GM18861 (cell line): ENCODE measurements around the gene CAPN11.

Experiments
- ATAC-seq: cut with Tn5 transposase; IDR thresholded peaks from one replicate; pipeline ENCODE4 v1.9.1; 2021; ENCODE audit not compliant: unreplicated experiment

CAPN11 gene

DNA sequence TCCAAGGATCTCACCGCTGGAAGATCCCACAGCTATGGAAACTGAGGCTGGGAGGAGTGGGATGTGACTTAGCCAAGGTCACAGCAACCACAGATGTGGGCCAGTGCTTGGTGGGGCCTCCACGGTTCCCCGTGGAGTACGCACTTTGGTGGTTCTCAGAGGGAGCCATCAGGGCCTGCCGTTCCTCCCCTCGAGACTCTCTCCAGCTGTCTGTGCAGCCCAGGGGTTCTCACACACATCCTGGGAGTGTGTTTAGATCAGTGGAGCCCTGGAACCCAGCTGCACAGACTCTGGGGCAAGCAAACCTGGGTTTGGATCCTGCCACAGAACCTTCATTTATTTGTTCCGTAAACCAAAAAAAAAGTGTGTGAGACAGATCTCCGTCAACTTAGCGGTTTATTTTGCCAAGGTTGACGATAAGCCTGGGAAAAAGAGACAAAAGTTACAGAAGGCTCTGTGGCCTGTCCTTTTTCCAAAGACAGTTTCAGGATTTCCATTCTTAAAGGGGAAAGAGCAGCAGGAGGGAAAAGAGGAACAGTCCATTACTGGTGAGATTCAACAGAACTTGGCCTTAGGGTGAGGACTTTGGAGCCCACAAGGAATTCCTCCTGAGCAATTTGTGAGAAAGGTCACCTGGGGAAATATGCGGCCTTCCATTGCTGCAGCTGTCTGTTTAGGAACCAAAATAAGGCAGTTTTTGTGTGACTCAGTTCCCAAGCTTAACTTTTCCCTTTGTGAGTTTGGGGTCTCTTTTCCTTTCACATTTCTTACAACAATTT lies 44.5 kb downstream of the CAPN11 start:
- ATAC-seq = no peak

DNA sequence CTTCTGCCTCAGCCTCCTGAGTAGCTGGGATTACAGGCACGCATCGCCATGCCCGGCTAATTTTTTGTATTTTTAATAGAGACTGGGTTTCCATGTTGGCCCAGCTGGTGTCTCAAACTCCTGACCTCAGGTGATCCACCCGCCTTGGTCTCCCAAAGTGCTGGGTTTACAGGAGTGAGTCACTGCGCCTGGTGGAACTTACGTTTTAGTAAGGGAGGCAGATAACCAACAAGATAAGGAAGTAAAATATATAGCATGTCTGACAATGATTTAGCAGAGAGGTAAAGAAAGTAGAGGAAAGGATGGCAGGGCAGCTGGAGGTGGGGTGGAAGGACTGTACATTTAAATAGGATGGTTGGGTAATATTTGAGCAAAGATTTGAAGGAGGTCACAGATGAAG lies 45.3 kb downstream of the CAPN11 start:
- no peak for ATAC-seq

DNA sequence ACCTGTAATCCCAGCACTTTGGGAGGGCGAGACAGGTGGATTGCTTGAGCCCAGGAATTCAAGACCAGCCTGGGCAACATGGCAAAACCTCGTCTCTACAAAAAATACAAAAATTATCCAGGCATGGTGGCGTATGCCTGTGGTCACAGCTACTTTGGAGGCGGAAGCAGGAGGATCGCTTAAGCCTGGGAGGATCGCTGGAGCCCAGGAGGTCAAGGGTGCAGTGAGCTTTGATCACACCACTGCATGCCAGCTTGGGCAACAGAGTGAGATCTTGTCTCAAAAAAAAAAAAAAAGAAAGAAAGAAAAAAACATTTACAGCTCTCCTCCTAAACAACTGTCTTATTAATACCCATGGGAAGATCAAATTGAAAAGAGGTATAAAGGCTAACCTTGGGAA lies 49.3 kb downstream of the CAPN11 start:
- ATAC-seq = no peak

DNA sequence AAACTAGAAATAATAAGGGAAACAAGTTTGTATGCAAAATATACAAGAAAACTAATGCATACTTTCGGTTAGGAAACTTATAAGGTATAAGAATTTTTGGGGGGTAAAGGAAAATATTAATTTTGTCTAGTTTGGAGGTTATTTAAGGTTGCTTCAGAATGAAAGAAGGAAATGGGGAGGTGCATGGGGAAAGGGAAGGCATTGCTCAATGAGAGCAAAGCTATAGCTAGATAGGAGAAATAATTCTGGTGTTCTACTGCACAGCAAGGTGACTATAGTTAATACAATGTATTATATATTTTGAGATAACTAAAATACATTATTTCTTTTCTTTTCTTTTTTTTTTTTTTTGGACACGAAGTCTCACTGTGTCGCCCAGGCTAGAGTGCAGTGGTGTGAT lies 52.7 kb downstream of the CAPN11 start:
- ATAC-seq = no peak

DNA sequence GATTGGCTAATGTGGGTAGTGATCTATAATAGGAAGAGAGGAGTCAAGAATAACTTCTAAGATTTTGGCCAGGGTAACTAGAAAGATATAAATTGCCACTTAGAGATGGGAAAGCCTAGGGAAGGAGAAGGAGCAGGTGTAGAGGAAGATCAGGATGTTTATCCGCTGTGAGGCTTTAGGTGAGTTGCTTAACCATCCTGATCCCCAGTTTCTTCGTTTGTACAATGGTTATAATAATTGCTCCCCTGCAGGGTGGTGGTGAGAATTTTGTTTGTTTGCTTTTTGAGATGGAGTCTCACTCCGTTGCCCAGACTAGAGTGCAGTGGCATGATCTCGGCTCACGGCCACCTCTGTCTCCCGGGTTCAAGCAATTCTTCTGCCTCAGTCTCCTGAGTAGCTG lies 55.7 kb downstream of the CAPN11 start:
- ATAC-seq = no peak

DNA sequence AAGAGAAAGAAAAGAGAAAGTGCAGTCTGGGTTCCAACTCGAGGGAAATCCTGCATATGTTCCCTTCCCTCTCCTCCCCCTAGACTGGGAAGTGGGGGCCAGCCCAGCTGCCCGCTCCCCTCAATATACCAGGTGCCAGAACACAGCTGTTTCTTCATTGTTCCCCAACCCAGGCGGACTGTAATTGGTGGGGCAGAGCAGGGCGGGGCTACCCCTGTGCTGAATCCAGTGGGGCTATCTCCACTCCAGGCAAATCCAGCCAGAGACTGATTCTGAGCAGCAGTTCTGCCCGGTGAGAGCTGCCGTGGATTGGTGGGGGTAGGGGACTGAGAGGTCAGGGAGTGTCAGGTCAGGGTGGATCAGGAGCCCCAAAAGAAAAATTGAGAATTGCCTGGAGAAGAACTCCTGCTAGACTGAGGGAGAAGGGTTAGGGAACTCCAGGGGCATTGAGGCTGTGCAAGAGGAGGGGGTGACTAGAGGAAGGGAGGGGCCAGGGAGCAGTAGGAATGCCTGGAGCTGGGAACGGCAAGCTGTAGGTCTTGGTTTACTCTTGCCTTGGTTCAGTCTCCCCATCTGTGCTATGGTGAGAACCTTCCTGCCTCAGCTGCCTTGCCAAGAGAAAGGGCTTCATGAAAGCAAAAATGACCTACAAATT lies 58.2 kb downstream of the CAPN11 start, which contains the start of gene MYMX:
TSS of gene MYMX (plus strand) at position 250 of the 655 bp plus-strand sequence. CDS start 546 bp downstream, outside the sequence.
- no peak for ATAC-seq

DNA sequence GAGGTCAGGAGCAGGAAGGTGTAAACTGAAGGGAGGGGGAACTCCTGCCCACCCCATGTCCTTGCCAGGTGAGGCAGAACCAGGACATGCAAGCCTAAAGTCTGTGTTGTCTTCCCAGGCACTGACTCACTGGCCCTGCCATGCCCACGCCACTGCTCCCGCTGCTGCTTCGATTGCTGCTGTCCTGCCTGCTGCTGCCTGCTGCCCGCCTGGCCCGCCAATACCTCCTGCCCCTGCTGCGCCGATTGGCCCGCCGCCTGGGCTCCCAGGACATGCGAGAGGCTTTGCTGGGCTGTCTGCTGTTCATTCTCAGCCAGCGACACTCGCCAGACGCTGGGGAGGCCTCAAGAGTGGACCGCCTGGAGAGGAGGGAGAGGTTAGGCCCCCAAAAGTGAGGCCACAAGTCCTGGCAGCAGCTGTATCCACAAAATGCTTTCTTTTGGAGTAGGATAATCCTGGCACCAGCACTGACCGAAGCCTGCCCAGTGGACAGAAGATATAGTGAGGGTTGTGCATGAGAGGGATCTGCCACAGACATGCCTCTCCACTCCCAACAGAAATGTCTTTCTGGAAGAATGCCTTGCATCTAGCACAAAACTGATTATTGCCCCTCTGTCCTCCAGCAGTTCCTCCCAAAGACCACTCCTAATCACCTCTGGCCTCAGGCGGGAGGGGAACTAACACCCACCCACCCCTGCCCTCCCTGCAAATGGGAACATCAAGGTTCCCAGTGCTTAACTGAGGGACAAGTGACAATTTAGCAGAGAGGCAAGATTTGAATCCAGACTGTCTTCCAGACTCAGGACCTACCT lies 58.9 kb downstream of the CAPN11 start:
- ATAC-seq = no peak

DNA sequence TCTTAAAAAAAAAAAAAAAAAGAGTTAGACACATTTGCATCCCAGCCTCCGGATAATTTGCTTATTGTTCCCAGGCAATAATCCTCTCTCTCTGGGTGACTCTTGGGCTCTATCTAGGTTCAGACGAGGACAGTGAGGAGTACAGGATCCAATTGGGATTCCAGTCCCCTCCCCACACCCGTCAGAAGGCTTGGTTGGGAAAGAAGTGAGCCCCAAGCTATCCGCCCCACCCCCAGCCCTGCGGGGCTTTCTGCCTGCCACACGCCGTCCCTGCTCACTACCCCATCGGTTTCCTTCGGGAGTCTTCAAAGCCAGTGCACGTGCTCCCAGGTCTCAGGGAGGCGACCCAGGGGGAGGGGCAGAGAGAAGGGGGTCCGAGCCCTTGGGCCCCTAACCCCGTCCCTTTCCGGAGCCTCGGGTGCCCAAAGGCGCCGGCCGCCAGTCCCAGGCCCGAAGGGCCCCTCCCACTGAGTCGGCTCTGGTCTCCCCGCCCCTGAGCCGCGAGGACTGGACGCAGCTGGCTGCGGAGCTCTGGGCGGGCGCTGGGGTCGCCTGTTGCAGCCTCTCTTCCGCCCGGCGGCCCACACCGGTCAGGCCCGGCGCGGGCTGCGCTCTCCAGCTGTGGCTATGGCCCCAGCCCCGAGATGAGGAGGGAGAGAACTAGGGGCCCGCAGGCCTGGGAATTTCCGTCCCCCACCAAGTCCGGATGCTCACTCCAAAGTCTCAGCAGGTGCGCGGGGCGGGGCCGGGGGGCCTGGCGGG lies 60.6 kb downstream of the CAPN11 start:
- peak; percentile 43 for ATAC-seq

DNA sequence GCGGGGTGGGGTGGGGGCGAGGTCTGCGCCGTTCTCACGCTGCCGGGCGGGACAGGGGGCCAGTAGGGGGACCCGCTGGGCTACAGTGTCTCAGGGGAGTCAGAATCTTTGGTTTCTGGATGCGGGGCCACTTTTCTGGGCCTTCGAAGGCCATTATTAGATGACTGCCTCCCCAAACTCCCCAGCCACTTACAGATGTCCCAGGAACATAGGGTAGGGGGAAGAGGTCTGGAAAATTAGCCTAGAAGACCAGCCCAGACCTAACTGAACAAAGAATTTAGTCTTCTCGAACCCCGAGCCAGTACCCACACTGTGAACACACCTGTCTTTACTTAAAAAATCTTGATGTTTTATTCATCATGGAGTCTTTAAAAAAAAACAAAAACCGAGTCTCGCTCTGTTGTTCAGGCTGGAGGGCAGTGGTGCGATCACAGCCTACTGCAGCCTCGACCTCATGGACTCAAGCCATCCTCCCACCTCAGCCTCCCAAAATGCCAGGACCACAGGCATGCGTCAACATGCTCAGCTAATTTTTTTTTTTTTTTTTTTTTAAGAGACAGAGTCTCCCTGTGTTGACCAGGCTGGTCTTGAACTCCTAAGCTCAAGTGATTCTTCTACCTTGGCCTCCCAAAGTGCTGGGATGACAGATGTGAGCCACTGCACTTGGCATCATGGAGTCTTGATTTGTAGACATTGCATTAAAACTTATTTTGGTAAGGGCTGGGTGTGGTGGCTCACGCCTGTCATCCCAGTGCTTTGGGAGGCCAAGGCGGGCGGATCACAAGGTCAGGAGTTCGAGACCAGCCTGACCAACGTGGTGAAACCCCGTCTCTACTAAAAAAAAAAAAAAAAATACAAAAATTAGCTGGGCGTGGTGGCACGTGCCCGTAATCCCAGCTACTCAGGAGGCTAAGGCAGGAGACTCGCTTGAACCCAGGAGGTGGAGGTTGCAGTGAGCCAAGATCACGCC lies 61.5 kb downstream of the CAPN11 start:
- ATAC-seq = no peak

DNA sequence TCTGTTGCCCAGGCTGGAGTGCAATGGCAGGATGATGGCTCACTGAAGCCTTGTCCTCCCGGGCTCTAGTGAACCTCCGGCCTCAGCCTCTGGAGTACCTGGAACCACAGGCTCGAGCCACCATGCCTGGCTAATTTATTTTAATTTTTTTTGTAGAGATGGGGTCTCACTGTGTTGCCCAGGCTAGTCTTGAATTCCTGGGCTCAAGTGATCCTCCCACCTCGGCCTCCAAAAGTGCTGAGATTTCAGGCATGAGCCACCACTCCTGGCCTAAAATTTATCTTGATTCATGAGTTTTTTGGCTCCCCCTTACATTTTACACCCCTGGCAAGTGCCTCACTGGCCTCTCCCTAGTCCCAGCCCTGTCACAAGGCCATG lies 62.3 kb downstream of the CAPN11 start:
- no peak for ATAC-seq

DNA sequence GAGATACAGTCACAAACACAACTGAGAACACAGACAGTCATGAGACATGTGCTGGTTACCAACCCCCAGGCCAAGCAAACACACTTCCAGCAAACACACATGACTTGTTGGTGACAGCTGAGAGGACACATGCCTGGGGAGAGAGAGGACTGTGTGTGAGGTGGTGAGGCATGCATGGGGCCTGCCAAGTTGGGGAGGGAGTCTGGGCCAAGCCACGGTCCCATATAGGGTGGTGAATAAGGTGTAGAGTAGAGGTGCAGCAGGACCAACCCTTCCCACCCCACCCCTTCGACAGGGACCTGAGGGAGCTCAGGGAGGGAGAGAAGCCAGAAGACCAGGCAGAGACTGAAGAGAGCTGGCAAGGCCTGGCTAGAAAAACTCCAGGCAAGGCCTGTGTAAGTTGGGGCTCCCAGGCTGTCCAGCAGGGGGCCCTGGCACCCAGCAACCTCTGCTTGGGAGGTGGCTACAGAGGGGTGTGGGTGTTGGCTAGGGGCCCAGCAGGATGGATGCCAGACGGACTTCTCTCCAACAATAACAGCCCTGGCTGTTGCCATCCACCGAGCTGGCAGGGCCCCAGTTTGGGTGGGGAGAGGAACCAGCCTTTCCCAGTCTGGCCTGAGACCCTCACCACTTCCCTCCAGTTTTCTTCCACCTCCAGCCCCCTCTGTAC lies 62.8 kb downstream of the CAPN11 start:
- ATAC-seq = peak; percentile 49

DNA sequence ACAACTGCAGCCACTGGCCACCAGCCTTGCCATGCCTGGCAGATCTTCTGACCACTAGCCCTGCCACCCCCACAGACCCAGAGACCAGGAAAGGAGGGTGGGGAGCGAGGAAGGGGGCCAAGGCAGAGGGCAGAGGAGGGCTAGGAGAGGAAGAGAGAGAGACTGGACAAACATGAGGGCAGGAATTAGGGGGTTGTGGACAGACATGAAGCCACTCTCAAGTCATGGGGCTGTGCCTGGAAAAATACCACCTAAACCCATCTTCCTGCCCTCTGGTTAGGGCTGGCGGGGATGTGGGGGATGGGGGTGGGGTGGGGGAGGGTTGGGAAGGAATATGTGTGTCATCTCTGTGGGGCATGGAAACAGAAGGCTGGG lies 63.3 kb downstream of the CAPN11 start:
- no peak for ATAC-seq

DNA sequence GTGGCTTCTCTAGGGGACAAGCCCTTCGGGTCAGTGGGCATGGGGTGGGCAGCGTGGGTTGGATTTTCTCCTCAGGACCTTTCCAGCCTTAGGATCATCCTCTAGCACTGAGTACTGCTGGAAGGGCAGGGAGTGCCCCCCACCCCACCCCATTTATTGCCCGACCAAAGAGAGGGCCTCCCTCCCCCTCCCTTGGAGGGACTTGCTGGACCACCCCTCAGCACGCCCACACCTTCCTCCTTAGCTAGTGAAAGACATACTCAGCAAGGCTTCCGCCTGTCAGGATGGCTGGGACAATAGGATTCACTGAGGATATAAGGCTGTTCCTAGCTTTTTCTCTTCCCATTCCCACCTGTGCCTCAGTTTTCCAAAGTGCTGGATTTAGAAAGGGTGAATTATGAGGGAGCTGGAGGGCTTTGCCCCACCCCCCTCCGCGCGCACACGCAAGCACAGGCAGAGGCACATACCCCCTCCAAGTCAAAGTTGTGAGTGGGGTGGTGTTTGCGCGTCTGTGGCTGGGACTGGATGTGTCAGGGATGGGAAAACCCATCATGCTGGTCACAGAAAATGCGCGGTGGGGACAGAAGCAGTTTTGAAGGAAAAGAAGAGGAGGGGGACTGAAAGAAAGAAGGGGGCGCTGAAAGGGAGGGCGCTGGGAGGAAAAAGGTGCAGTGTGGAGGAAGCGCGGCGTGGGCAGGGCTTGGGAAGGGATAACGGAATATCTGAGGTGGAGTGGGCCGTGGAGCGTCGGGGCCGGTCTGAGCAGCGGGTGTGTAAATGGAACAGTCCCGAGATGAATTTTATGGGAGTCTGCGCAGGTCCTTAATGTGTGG lies 64.1 kb downstream of the CAPN11 start:
- no peak for ATAC-seq

DNA sequence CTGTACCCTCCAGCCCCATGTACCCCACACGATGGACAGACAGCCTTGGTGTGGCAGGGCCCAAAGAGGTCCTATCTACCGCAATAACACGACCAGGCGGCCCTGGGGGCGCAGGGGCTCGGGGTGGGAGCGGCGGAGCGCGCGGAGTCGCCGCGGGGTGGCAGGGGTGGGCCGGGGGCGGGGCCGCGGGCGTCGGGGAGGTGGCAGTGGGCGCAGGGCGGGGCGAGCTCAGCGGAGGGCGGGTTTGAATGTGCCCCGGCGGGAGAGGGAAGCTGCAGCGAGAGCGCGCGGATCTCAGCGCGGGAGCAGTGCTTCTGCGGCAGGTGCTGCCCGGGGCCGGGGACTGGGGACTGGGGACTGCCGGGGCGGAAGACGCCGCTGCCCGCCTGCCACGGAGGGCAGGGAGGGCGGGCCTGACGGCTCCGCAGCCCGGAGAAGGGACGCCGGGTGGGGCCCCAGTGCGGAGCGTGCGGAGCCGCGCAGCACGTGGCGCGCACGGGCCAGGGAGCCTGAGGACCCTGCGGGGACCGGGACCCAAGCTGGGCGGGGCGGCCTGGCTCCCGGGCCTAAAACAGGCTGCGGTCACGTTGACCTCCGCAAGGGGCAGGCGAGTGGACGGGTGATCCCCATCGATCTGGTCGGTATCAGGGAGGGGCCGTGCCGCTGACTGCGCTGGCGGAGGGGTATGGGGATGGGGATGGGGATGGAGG lies 64.9 kb downstream of the CAPN11 start, which contains the start of gene SLC29A1:
TSS of gene SLC29A1 (plus strand) at position 277 of the 710 bp plus-strand sequence. CDS start 3,719 bp downstream, outside the sequence.
- no peak for ATAC-seq

DNA sequence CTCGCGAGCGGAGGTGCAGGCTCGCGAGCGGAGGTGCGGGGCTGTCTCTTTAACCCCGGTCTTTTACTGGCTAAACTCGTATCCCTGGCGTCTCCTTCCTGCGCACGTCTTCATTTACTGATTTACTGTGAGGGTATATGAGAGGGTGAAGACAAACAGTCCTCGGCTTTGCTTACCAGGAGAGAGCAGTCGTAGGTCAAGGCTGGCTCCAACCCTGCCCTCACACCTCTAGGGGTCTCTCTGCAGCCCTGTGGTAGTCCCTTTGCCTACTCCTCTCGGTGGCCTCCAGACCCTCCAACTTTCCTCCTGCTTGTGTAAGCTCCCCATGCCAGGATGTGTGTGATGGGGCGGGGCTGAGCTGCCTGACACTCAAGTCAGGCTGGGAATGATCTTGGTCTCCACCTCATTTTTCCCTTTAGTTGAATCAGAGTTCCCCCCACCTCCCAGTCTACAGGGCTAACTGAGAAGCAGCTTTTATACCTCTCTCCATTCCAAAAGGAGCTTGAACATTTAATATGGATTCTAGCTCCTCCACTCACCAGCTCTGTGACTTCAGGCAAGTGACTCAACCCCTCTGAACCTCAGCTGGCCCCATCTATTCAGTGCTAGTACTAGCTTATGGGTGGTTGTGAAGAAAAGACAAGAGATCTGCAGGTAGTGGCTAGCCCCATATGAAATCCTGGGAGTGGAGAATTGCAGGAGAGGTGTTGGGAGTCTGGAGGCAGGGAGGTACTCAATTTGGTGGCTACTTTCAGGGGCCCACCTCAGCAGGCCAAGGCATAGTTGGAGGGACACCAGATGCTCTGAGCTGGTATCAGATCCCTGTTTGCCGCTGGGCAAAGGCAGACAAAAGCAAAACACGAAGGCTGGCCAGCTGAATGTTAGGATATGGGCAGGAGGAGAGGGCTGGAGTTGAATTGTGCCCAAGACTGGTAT lies 65.7 kb downstream of the CAPN11 start:
- no peak for ATAC-seq

DNA sequence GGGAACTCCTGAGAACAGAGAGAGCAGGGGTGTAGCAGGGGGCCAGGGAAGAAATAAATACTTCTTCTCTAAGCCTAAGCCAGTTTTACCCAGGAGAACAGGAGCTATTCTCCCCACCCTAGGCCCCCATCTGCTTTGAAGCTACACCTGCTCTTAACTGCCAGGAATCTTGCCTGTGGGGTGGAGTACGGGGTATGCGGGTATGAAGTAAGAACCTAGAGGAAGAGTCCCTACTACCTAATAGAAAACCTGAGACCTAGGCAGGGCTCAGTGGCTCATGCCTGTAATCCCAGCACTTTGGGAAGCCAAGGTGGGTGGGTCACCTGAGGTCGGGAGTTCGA lies 66.3 kb downstream of the CAPN11 start:
- no peak for ATAC-seq
